GM18520 (cell line): Measurements from ENCODE around the gene MDH2.
"Not testable (repeated sequence)": the region's sequence is repeated elsewhere in the genome, so short reads cannot be mapped to it uniquely, and the experiment has no call there.

Source experiments
- ATAC-seq: cut with Tn5 transposase; IDR thresholded peaks from one replicate; pipeline ENCODE4 v1.9.1; 2021; ENCODE audit not compliant: unreplicated experiment

MDH2 gene

GRCh38 chr7:76047811-76048667 is at the start of gene MDH2, which contains the start of gene STYXL1:
MDH2 (plus strand) TSS chr7:76048106; CDS start chr7:76048161, 55 bp downstream.
STYXL1 (minus strand) TSS chr7:76048000; CDS start chr7:76030523, 17,477 bp downstream.
- ATAC-seq = peak; percentile 97

DNA sequence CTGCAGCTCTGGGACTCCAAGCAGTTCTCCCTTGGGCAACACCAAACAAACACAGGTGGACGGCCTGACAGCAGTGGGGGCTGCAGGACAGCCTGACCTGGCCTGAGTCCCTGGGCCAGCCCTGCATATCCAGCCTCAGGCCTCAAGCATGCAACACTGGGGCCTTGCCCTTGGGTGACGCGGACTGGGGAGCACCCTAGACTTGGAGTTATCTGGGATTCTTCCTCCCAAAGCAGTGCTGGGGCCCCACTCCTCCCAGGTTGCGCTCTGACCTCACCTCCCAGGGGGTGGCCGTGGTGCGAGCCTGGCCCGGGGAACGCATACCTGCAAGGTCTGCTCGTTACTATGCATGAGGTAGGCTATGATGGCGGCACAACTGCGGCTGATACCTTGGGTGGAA is 47.3 kb upstream of the MDH2 start:
- no peak for ATAC-seq

DNA sequence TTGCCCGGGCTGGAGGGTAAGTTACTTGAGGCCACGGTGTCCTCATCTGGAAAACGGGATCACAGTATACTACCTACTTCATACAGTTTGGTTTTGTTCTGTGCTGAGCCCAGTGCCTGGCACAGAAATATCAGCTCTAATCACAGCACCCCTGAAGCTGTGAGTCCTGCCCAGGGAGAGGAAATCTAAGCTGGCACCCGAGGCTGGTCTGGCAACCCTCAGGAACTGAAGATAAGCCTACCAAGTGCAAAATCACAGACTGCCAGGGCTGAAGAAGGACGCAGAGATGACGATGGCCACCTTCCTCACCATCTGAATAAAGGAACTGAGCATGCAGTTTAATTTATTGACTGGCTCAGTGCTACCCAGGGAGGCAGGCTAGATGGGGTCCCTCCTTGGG is 45.8 kb upstream of the MDH2 start:
- ATAC-seq = no peak

GRCh38 chr7:76002822-76003221 is 45.1 kb upstream of the MDH2 start:
- ATAC-seq = no peak

DNA sequence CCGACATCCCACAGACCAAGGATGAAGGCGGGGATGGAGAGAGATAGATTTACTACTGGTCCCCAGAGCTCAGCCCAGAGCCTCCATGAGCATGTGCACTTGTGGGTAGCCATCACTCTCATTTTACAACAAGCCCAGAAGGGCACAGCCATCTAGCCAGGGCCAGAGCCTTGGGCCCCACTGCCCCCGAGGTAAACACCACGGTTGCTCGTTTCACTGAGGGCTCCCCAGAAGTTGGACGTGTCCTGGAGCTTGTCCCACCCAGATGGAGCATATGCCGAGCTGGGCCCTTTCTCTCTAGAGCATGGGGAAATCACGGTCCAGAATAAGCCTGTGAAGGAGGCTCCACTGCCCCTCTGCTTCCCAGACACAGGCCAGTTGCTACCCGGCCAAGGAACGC is 44.6 kb upstream of the MDH2 start:
- no peak for ATAC-seq

GRCh38 chr7:76005004-76005403 is 42.9 kb upstream of the MDH2 start:
- ATAC-seq = not testable (repeated sequence)

DNA sequence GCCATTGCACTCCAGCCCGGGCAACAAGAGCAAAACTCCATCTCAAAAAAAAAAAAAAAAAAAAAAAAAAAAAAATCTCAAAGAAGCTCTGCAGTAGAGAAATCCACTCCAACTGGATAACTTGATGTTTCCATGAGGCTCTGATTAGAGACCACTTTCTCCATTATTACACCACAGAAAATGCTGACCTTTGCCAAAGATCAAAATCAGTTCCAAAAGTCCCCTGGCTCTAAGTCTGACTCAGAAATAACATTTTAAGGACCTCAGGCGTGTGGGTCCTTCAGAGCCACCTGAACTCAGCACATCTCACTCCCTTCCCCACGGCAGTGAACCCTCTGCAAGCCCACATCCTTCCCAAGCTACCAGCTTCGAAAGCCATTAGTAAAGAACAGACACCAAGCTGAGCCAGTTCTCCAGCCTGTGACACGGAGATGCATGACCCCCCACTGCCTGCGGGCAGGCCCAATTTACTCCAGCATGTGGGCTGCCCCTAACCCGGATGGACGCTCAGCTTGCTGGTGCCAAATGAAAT is 39.7 kb upstream of the MDH2 start:
- ATAC-seq = no peak

DNA sequence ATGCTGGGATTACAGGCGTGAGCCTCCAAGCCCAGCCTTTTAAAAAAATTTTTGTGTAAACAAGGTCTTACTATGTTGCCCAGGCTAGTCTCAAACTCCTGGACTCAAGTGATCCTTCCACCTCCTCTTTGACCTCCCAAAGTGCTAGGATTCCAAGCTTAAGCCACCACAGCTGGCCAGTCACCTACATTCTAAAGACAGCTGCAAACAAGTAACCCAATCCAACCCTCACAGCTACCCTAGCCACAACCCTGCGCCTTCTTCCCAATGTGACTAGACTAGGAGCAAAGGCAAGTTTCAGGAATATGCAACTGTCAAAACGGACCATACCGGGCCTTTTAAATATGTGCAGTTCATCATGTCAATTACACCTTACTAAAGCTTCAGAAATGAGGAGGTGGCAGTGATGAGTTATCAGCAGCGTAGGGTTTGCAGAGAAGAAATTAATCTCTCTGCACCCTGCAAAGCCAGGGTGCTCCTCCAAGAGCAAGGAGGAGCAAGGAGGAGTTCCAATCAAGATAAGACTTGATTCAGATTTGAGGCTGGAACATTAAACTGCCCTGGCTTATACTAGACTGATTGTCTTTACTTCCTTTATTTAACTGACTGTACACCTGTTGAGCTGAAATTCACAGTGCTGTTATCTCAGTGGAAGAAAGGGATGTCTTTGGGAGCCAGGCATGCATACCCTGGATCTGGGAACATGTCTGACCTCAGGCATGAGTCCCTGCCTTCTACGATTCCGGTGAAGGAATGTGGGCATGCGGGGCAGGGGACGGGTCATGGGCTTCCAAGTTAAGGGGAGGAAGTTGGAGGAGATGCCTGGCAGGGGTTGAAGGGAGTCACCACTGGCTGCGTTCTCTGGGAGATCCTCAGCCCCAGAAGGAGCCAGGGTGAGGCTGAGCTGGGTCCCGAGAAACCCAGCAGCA is 38.0 kb upstream of the MDH2 start:
- no peak for ATAC-seq

GRCh38 chr7:76011442-76011861 is 36.5 kb upstream of the MDH2 start:
- ATAC-seq = no peak

DNA sequence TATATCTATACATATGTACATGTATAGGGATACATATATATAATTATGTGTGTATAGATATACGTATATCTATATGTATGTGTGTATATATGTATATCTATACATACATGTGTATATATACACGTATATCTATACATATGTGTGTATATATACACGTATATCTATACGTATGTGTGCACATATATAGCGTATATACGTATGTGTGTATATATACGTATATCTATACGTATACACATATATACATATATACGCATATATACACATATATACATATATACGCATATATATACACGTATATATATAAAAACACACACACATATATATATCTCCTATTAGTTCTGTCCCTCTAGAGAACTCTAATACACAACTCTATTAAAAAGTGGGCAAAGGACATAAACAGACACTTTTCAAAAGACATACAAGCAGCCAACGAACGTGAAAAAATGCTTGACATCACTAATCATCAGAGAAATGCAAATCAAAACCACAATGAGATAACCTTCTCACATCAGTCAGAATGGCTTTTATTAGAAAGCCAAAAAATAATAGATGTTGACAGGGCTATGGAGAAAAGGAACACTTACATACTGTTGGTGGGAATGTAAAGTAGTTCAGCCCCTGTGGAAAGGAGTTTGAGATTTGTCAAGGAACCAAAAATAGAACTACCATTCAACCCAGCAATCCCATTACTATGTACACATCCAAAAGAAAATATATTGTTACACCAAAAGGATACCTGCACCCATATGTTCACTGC is 31.5 kb upstream of the MDH2 start:
- no peak for ATAC-seq

GRCh38 chr7:76018520-76018919 is 29.4 kb upstream of the MDH2 start:
- ATAC-seq = not testable (repeated sequence)

DNA sequence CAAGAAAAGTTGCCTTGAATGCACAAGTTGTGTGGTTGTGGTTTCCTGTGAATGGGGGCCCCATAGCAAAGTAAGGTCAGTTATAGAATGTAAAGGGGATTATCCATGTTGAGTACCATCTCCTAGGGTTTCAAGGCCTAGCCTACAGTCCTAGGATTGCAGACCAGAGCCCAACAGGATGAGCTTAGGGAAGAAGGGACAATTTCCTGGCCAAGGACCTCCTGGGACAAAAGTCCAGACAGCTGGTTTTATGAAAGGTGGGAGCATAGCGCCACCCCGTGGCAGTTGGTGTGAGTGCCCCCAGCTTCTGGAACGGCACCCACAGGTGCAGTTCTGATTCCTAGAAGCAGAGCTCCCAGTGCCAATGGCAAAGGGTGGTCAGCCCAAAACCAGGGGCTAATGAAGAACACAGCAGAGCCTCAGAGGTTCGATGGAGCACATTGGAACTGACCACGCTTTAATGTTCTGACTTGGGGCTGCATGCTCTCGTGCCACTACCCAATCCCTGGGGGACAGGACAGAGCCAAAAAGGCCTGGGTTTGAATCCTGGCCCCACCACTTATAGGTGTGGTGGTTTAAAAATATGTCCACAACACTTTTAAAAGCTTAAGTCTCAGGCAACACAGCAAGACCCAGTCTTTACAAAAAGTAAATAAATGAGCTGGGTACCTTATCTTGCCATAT is 27.7 kb upstream of the MDH2 start:
- no peak for ATAC-seq

DNA sequence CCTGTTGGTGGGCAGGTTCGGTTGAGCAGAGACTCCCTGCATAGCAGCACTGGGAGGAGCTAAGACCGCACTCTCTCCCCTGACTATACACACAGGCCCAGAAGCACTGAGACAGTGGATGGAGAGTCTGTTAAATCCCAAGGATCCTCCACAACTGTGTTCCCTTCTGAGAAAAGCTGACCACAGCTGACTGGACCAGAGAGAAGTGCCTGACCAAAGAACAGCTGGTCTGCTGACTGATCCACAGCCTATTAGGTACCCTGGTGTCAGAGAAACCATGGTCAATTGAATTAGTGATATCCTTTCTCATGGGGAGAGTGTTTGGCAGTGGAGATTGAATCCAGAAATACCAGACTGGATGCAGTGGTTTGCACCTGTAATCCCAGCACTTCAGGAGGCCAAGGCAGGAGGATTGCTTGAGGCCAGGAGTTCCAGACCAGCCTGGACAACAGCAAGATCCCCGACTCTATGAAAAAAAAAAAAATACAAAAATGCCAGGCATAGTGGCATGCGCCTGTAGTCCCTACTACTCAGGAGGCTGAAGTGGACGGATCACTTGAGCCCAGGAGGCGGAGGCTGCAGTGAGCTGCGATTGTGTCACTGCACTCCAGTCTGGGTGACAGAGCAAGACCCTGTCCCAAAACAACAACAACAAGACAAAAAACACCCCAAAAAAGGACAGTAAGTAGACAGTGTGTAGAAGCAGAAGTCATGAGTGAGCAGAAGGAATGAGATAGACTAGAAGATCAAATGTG is 25.7 kb upstream of the MDH2 start:
- no peak for ATAC-seq

GRCh38 chr7:76023002-76023401 is 24.9 kb upstream of the MDH2 start:
- no peak for ATAC-seq

GRCh38 chr7:76029682-76030081 is 18.2 kb upstream of the MDH2 start:
- not testable (repeated sequence) for ATAC-seq

DNA sequence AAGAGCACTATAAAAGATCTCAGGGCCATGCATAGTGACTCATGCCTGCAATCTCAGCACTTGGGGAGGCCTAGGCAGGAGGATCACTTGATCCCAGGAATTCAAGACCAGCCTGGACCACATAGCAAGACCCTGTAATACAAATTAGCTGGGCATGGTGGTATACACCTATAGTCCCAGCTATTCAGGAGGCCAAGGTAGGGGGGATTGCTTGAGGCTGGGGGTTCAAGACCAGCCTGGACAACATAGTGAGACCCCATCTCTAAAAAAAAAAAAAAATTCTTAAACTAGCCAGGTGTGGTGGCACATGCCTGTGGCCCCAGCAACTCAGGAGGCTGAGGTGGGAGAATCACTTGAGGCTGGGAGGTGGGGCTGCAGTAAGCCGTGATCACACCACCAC is 15.9 kb upstream of the MDH2 start:
- no peak for ATAC-seq

DNA sequence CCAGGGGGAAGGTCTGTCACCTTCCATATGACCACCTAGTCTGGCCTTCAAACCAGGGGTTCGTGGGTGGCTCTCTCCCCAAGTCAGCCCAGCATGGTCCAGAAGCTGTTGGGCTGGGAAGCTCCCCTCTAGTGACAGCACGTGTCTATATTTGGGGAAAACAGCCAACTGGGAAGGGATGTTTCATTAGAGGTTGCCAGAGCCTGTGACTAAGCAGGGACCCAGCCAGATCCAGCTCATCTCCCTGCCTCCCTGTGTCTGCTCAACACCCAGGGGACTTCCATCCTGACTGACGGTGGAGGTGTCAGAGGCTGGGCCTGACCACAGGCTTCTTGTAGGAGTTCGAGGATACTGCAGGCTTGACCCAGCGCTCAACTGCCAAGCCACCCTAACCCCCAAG is 10.6 kb upstream of the MDH2 start:
- ATAC-seq = no peak

DNA sequence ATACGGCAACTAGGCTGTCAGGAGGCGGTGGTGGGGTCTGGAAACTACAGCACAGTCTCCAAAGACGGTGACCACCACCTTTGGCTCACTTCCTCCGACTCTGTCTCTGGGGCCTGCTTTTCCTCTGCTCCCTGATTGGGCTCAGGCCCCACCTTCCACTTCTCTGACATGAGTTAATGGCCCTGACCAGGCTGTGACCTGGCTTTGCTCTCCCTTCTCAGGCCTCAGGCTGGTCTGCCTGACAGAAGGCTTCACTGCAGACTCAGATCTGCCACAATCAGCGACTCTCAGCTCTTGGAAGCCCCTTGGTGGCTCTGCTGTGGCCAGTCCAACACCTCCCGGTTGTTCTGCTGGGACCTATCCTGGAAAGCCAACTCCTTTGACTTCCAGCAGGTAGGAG is 7.8 kb upstream of the MDH2 start:
- ATAC-seq = no peak

GRCh38 chr7:76044375-76044865 is 3.5 kb upstream of the MDH2 start:
- ATAC-seq = no peak
